K562 (cell line): ENCODE data around the gene FBXW9. TPM values are rescaled to one million over a fixed set of nuclear protein-coding genes. Genes with fewer than 3 reads are reported as not detected.

ENCODE experiments used
- CBX3 ChIP-seq, 2 experiments: IDR thresholded peaks; 1 replicate in 1 of 2; 2 replicates in 1 of 2; pipeline ENCODE4 v1.6.1; 2012; ENCODE audit warnings: inconsistent platforms in 2 of 2, low read length in 2 of 2, borderline replicate concordance in 1 of 2, control low read depth in 1 of 2
- CGGBP1 ChIP-seq: fragments of 250-450 bp; sonication (Bioruptor Pico); IDR thresholded peaks from 2 replicates; pipeline ENCODE4 v1.9.0; 2021; ENCODE audit warnings: mild to moderate bottlenecking
- CHD2 ChIP-seq: IDR thresholded peaks from 2 replicates; pipeline ENCODE4 v1.6.1; 2011; ENCODE audit warnings: low read depth, low read length
- HDAC6 ChIP-seq: IDR thresholded peaks from 2 replicates; pipeline ENCODE4 v1.6.1; 2012; ENCODE audit warnings: low read depth, mild to moderate bottlenecking, control low read depth, inconsistent platforms, low read length, moderate library complexity
- KDM2B ChIP-seq: fragments of 250-450 bp; sonication (Bioruptor Pico); IDR thresholded peaks from 2 replicates; pipeline ENCODE4 v1.8.0; 2021; ENCODE audit warnings: mild to moderate bottlenecking, moderate library complexity
- MBD1 ChIP-seq: fragments of 250-450 bp; sonication (Bioruptor Pico); IDR thresholded peaks from 2 replicates; pipeline ENCODE4 v1.8.0; 2022; ENCODE audit warnings: inconsistent platforms
- MLLT1 ChIP-seq, 2 experiments: fragments of 450-650 bp; IDR thresholded peaks; 2 replicates each; pipeline ENCODE4 v1.6.1; 2016
- MYC ChIP-seq, 2 experiments: fragments of 250-450 bp in 1 of 2; sonication (Bioruptor Pico) in 1 of 2; IDR thresholded peaks; 2 replicates each; pipeline versions ENCODE4 v1.5.1 to v1.6.1; 2012 to 2021; ENCODE audit warnings: low read depth in 2 of 2, borderline replicate concordance in 1 of 2, improper control_type of control experiment in 1 of 2, low read length in 1 of 2, mild to moderate bottlenecking in 1 of 2, moderate library complexity in 1 of 2
- PRMT5 ChIP-seq: sonication (generic); formaldehyde crosslinking; IDR thresholded peaks from 2 replicates; pipeline ENCODE4 v1.5.0; 2020; ENCODE audit warnings: missing genetic modification reagents
- RBM39 ChIP-seq: fragments of 200-400 bp; formaldehyde crosslinking; optimal IDR thresholded peaks from 2 replicates; pipeline ENCODE3; 2018; ENCODE audit warnings: low read depth, low read length
- THRAP3 ChIP-seq: fragments of 450-650 bp; IDR thresholded peaks from 2 replicates; pipeline ENCODE4 v1.6.1; 2016; ENCODE audit warnings: mild to moderate bottlenecking, inconsistent platforms, borderline replicate concordance
- USF1 ChIP-seq: sonication (generic); formaldehyde crosslinking; IDR thresholded peaks from 2 replicates; pipeline ENCODE4 v1.9.0; 2022; ENCODE audit warnings: mild to moderate bottlenecking, missing genetic modification reagents
- ZBTB26 ChIP-seq: fragments of 450-650 bp; formaldehyde crosslinking; IDR thresholded peaks from 2 replicates; pipeline ENCODE4 v1.4.0; 2022; ENCODE audit warnings: missing genetic modification characterization
- ZBTB5 ChIP-seq: fragments of 450-650 bp; IDR thresholded peaks from 2 replicates; pipeline ENCODE4 v1.6.1; 2017; ENCODE audit warnings: antibody characterized with exemption
- ZNF408 ChIP-seq: fragments of 250-450 bp; sonication (Bioruptor Pico); IDR thresholded peaks from 2 replicates; pipeline ENCODE4 v1.4.0; 2020; ENCODE audit warnings: low read depth, mild to moderate bottlenecking, moderate library complexity
- polyA plus RNA-seq, 8 experiments: library from polyadenylated mRNA; depleted of rRNA in 4 of 8; stranded (reverse) in 5 of 8; unstranded in 3 of 8; fragments of >200 nt; fragmentation: Nextera tagmentation in 2 of 8; fragmentation: Illumina TruSeq in 1 of 8; extraction: Ambion mirVana in 2 of 8; extraction: Trizol in 1 of 8; gene quantifications; 2 replicates each; pipeline versions ENCODE4 v1.2.1 to v1.2.3, GENCODE V29; 2011 to 2014; ENCODE audit warnings: inconsistent platforms in 1 of 8, missing spikeins in 1 of 8
- total RNA-seq, 7 experiments: library from RNA; depleted of rRNA in 6 of 7; stranded (reverse); fragments of >200 nt in 6 of 7; fragmentation: Illumina TruSeq in 2 of 7; extraction: Trizol in 2 of 7; gene quantifications; 2 replicates each; pipeline versions ENCODE4 v1.2.1 to v1.2.3, GENCODE V29; 2011 to 2021; ENCODE audit warnings: low replicate concordance in 1 of 7

The FBXW9 gene
- total and polyA plus RNA-seq, 9 of the 15 experiments (the other 6 are each of a cell fraction or from before 2014, with no cell fraction given), result 0.23 to 21.7 (median 6.2) TPM

GRCh38 chr19:12681074-12681987, 15.1 kb downstream of the FBXW9 start, which contains the start of gene DHPS (continued):
- TF ChIP-seq ZBTB5, result no peak
- TF ChIP-seq THRAP3, result no peak
- TF ChIP-seq CGGBP1 (CRISPR knock-in tag), result no peak
- TF ChIP-seq CBX3 (IDR thresholded peaks at IDR 0.05; ENCODE audit: borderline replicate concordance in 1 of 2, low read length in 2 of 2), result peak in 1 of 2 experiments; percentile 78; a peak in 1 of 3 replicates
- TF ChIP-seq MLLT1 (IDR thresholded peaks at IDR 0.05), result no peak
- no peak for TF ChIP-seq MBD1 (CRISPR knock-in tag)
- TF ChIP-seq ZBTB26, result 0 out of 2 replicates have a peak, but pooled peaks have one; percentile 42
- TF ChIP-seq PRMT5 (CRISPR knock-in tag), result 0 out of 2 replicates have a peak, but pooled peaks have one; percentile 12
- no peak for TF ChIP-seq HDAC6
- no peak for TF ChIP-seq ZNF408 (CRISPR knock-in tag)
- peak; percentile 71 for TF ChIP-seq CHD2
- TF ChIP-seq MYC (IDR thresholded peaks at IDR 0.05; ENCODE audit: low read depth, low read length), result peak; percentile 82
- TF ChIP-seq MYC (CRISPR knock-in tag; IDR thresholded peaks at IDR 0.05; ENCODE audit: borderline replicate concordance, low read depth), result peak; percentile 61; the same call in 1 of the 2 replicates
- TF ChIP-seq KDM2B (CRISPR knock-in tag), result 0 out of 2 replicates have a peak, but pooled peaks have one; percentile 28
- no peak for TF ChIP-seq RBM39
- peak; percentile 92 for TF ChIP-seq USF1
